GM15510 (cell line): ENCODE results near the gene EHD2.

Source experiments
- POLR2A ChIP-seq: IDR thresholded peaks from 3 replicates; pipeline ENCODE4 v1.6.1; 2011; ENCODE audit warnings: borderline replicate concordance; ENCODE audit not compliant: insufficient read length; ENCODE audit errors: extremely low read depth

The EHD2 gene

GRCh38 chr19:47750752-47751151 is 37.5 kb downstream of the EHD2 start:
- TF ChIP-seq POLR2A: no peak

DNA sequence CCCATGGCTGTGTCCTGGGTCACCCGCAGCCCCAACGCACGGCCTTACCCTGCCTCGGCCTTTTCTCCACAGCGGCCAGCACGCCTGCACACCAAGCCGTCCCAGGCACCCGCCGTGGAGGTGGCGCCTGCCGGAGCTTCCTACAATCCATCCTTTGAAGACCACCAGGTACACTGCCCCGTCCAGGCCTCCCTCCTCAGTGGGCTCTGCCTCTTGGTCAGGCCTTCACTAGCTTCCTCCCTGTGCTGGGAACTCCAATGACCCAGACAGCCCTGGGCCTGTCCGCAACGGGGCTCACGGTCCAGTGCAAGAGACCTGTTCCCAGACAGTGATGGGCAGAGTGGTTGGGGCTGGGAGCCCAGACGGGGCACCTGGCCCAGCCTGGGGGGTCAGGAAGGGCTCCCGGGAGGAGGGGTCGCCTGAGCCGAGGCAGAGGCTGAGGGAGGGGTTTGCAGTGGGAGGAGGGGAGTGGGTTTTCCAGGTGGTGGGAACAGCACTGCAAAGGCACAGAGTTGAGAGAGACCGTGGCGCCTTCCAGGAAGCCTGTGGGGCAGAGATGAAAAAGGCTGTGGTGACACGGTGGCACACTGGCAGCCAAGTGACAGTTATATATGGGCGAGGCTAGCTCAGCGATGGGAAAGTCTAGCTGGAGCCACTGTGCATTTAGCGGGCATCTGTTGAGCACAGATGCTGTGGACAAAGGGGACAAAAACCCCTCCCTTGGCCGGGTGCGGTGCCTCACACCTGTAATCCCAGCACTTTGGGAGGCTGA is 39.4 kb downstream of the EHD2 start:
- no peak for TF ChIP-seq POLR2A

DNA sequence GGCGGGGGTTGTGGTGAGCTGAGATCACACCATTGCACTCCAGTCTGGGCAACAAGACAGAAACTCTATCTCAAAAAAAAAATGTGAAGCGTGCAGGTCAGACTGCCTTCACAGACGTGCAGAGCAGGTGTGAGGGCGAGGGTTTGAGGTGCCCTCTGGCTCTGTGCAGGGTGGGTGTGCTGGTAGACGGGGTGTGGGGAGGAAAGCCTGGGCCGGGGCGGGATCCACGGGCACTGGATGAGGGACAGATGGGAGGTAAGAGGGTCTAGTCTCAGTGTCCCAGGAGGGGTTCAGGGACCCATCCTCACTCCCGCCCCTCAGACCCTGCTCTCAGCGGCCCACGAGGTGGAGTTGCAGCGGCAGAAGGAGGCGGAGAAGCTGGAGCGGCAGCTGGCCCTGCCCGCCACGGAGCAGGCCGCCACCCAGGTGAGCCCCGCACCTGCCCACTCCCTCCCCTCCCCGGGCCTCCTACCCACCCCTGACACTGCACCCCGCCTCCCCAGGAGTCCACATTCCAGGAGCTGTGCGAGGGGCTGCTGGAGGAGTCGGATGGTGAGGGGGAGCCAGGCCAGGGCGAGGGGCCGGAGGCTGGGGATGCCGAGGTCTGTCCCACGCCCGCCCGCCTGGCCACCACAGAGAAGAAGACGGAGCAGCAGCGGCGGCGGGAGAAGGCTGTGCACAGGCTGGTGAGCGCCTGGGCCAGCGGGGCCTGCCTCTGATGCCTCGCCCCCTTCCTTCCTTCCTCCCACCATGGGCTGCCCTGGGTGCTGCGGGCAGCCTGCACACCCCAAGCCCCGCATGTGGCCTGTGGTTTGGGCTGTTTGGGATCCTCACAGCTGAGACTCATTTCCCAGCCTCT is 41.2 kb downstream of the EHD2 start:
- no peak for TF ChIP-seq POLR2A

- TF ChIP-seq POLR2A: no peak
Observed at GRCh38 chr19:47755065-47755761, 42.0 kb downstream of the EHD2 start.

DNA sequence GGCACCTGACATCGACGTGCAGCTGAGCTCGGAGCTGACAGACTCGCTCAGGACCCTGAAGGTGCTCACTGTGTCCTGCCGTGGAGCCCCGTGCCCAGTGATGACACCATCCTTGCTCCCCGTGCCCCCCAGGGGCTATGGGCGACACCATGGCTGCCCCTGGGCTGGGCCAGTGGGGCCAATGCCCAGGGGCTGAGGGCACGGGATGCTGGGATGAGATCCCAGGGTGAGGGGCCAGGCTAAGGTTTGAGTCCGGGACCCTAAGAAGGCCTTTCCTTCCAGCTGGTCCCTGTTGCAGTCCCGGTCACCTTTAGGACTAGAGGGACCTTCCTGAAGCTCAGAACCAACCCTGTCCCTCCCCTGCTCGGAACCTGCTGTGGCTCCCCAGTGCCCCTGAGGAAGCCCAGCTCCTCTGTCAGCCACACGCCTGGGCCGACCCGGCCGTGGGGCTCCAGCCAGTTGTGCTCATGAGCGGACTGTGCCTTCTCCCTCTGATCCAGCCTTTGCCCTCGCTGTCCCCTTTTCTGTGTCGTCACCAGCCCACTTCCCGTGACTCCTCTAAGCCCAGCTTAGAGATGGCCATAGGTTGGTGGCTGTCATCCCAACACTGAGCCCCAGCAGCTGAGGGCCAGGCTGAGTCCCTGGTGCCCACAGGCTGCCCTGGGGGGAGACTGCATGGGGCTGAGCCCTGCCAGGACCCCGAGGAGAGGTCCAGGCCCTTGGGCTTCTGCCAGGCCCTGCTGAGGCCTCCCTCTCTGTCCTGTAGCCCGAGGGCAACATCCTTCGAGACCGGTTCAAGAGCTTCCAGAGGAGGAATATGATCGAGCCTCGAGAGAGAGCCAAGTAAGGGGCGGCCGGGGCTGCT is 42.8 kb downstream of the EHD2 start:
- no peak for TF ChIP-seq POLR2A

DNA sequence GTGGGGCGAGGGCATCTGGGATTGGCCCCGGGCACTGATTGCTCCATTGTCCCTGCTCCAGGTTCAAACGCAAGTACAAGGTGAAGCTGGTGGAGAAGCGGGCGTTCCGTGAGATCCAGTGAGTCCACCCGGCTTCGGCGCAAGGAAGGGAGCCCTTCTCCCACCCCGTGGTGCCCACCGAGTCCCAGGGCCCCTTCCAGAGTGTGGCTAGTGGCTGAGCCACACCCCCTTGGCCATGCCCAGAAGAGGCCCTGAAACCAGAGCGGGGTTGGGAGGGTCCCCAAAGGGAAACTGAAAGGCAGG is 43.4 kb downstream of the EHD2 start:
- TF ChIP-seq POLR2A: no peak

DNA sequence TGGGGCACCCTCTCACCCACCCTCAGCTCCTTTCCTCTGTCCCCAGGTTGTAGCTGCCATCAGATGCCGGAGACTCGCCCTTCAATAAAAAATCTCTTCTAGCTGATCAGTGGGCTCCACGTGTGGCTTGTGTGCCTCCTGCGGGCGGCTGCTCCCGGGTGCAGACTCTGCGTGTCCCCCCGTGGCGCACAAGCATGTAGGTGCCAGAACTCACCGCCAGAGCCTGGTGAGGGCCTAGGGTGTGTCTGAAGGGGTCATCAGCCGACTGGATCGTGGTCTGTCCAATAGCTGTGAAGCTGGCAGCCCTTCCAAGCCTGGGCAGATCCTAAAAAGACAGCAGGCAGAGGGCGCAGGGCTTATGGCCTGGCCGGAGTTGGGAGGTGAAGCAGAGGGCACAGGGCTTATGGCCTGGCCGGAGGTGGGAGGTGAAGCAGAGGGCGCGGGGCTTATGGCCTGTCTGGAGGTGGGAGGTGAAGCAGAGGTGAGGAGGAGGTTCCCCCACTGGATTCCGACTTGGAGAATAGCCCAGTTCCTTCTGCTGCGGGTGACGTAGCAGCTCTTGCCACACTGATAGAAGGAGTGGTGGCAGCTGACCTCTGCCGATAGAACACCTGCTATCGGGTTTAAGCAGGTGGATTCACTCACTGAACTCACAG is 43.9 kb downstream of the EHD2 start:
- no peak for TF ChIP-seq POLR2A

DNA sequence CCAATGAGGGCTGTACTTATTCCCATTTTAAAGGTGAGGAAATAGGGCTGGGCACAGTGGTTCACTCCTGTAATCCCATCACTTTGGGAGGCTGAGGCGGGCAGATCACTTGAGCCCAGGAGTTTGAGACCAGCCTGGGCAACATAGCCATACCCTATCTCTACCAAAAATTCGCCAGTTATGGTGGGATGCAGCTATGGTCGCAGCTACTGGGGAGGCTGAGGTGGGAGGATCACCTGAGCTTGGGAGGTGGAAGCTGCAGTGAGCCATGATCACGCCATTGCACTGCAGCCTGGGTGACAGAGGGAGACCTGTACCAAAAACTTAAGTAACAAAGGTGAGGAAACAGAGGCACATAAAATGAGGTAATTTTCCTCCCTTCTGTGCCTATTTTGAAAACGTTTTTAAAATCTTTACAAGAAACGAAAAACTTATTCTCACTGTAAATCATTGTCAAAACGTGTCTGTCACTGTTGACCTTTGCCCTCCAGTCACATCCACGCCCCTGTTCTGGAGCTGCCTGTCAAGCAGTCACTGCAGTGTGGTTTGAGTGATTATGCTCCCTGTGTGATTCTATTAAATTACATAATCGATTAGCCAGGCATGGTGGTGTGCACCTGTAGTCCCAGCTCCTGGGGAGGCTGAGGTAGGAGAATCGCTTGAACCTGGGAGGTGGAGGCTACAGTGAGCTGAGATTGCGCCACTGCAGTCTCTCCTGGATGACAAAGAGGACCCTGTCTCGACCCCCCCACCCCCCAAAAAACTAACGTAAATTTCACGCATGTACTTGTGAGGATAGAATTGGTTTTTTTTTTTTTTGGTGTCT is 44.6 kb downstream of the EHD2 start:
- no peak for TF ChIP-seq POLR2A

DNA sequence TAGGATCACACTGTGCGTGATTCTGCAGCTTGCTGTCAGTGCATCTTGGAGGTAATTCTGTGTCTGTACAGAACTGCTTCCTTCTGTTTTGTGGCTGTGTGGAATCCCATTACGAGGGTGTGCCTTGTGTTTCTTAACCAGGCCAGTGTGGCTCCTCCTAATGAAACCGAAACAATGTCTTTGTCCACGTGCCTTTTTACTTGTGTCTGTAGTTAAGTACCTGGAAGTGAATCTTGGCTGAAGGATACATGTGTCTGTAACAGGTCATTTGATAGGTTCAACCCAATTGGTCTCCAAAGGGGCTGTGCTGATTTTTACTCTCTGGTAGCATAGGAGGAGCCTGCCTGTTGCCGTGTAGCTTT is 45.2 kb downstream of the EHD2 start:
- TF ChIP-seq POLR2A: no peak

GRCh38 chr19:47760632-47760999 is 47.4 kb downstream of the EHD2 start:
- no peak for TF ChIP-seq POLR2A

GRCh38 chr19:47761566-47761965 is 48.3 kb downstream of the EHD2 start:
- no peak for TF ChIP-seq POLR2A

GRCh38 chr19:47762151-47762550 is 48.9 kb downstream of the EHD2 start:
- TF ChIP-seq POLR2A: no peak

DNA sequence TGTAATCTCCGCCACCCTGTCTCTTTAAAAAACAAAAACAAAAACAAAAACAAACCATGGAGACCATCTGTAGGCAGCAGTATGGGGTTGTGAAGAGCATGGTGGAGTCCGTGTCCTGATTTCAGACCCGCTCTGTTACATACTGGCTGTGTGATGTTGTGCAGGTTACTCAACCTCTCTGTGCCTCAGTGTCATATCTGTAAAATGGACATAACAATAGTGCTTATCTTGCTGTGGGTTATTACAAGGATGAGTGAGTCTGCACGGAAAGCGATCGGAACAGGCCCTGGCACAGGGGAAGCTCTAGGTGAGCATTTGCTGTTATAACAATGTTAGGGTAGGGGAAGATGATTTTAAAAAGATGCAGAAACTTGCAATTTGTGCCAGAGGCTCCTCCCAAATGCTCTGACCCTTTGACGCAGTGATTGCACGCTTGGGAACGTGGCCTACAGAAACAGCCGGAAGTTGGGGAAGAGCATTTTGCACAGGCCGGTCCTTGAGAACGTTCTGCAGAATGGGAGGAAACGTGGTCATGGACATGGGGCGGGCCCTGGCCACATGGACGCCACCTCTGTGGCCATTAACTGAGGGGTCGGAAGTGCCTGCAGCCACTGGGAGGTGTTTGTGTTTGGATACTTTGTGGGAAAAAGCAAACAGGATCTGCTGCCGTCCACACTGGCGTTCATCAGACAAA is 49.5 kb downstream of the EHD2 start:
- no peak for TF ChIP-seq POLR2A

GRCh38 chr19:47765523-47766358 is 52.5 kb downstream of the EHD2 start:
- no peak for TF ChIP-seq POLR2A
